Stomach (tissue), 4 donors: ENCODE results near the gene TRPM3.

ENCODE experiments used
- EP300 ChIP-seq: sonication (generic); formaldehyde crosslinking; IDR thresholded peaks from one replicate; pipeline ENCODE4 v1.6.1; 2017; ENCODE audit warnings: antibody characterized with exemption
- POLR2A ChIP-seq, 4 donors: fragments of 450-650 bp; IDR thresholded peaks; one replicate each; pipeline ENCODE4 v1.6.1; 2016; ENCODE audit warnings: antibody characterized with exemption in 4 of 4, control low read depth in 2 of 4, mild to moderate bottlenecking in 1 of 4, moderate library complexity in 1 of 4
- POLR2AphosphoS5 ChIP-seq, 3 donors: sonication (generic); formaldehyde crosslinking; IDR thresholded peaks; one replicate each; pipeline ENCODE4 v1.6.1; 2016; ENCODE audit warnings: antibody characterized with exemption in 3 of 3
- TF ChIP-seq, protein P1 (sequence below), 7 experiments: fragments of 450-650 bp in 4 of 7; fragments of 200-600 bp in 3 of 7; sonication (generic) in 3 of 7; IDR thresholded peaks; one replicate each; pipeline ENCODE4 v1.5.1; 2016 to 2019; ENCODE audit warnings: antibody characterized with exemption in 7 of 7, control low read depth in 2 of 7, mild to moderate bottlenecking in 1 of 7

DNA sequence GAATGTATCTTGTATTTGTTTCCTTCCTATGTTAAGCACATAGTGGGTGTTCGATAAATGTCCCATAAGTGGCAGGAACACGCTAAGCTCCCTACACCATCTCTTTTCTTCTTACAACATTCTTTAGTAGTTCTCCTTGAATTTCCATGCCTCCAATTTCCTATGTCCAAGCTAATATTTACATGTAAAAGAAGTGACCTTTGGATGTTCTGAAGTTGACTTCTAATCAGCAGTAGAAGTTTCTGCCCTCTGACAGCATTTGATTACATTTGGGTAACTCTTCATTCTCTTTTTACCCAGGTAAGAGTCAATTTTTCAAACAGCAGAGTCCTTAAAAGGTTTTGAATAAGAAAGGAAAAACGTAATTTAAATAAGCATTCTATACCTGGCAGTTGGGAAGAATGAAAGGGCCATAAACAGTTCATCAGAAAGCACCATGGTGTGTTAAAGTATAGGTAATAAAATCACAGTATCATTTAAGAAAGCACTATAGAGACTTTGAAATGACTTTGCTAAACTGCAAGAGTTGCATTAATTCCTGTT is 78.9 kb downstream of the TRPM3 start:
- TF ChIP-seq, protein P1, sequence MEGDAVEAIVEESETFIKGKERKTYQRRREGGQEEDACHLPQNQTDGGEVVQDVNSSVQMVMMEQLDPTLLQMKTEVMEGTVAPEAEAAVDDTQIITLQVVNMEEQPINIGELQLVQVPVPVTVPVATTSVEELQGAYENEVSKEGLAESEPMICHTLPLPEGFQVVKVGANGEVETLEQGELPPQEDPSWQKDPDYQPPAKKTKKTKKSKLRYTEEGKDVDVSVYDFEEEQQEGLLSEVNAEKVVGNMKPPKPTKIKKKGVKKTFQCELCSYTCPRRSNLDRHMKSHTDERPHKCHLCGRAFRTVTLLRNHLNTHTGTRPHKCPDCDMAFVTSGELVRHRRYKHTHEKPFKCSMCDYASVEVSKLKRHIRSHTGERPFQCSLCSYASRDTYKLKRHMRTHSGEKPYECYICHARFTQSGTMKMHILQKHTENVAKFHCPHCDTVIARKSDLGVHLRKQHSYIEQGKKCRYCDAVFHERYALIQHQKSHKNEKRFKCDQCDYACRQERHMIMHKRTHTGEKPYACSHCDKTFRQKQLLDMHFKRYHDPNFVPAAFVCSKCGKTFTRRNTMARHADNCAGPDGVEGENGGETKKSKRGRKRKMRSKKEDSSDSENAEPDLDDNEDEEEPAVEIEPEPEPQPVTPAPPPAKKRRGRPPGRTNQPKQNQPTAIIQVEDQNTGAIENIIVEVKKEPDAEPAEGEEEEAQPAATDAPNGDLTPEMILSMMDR (IDR thresholded peaks at IDR 0.05), result no peak
- TF ChIP-seq POLR2A (IDR thresholded peaks at IDR 0.05) (no peak), EP300 (no peak), POLR2AphosphoS5 (IDR thresholded peaks at IDR 0.05) (no peak)
